Transverse colon (tissue), 4 donors: Measurements from ENCODE around the gene HNRNPR. TPM values are rescaled to one million over a fixed set of nuclear protein-coding genes. Genes with fewer than 3 reads are reported as not detected.
"Not testable (repeated sequence)": the region's sequence is repeated elsewhere in the genome, so short reads cannot be mapped to it uniquely, and the experiment has no call there.

Source experiments
- DNase-seq: peaks from one replicate; pipeline ENCODE4 v3.0.0-alpha.2; 2019
- H3K27ac ChIP-seq, 4 donors: fragments of 200-600 bp; sonication (generic); 2 replicates each; pipeline ENCODE4 v1.5.1; 2016 to 2018; ENCODE audit warnings: inconsistent platforms in 4 of 4
- H3K27me3 ChIP-seq: fragments of 200-600 bp; sonication (generic); 2 replicates; pipeline ENCODE4 v1.5.1; 2017; ENCODE audit warnings: inconsistent platforms
- H3K36me3 ChIP-seq, 4 donors: fragments of 200-600 bp; sonication (generic); 2 replicates each; pipeline ENCODE4 v1.5.1; 2017 to 2019; ENCODE audit warnings: inconsistent platforms in 4 of 4
- H3K4me1 ChIP-seq, 4 donors: fragments of 200-600 bp; sonication (generic); 2 replicates each; pipeline ENCODE4 v1.5.1; 2017 to 2020; ENCODE audit warnings: inconsistent platforms in 4 of 4
- H3K4me3 ChIP-seq, 4 donors: fragments of 200-600 bp; sonication (generic); 1 replicate in 1 of 4; 2 replicates in 3 of 4; pipeline versions ENCODE4 v1.5.1 to v1.6.1; 2017 to 2019; ENCODE audit warnings: inconsistent platforms in 4 of 4
- H3K9me3 ChIP-seq, 2 donors: fragments of 200-600 bp; sonication (generic); 2 replicates each; pipeline ENCODE4 v1.5.1; 2017 to 2019; ENCODE audit warnings: inconsistent platforms in 2 of 2
- CTCF ChIP-seq, 5 experiments: fragments of 200-600 bp in 3 of 5; fragments of 450-650 bp in 2 of 5; sonication (generic) in 3 of 5; IDR thresholded peaks; 1 replicate in 2 of 5; 2 replicates in 3 of 5; pipeline ENCODE4 v1.5.1; 2016 to 2017; ENCODE audit warnings: antibody characterized with exemption in 5 of 5, inconsistent platforms in 3 of 5, mild to moderate bottlenecking in 2 of 5, moderate library complexity in 1 of 5
- EP300 ChIP-seq: sonication (generic); formaldehyde crosslinking; IDR thresholded peaks from one replicate; pipeline ENCODE4 v1.6.1; 2017; ENCODE audit warnings: antibody characterized with exemption, low read depth
- POLR2A ChIP-seq: fragments of 450-650 bp; IDR thresholded peaks from one replicate; pipeline ENCODE4 v1.6.1; 2016; ENCODE audit warnings: antibody characterized with exemption, mild to moderate bottlenecking, moderate library complexity
- POLR2AphosphoS5 ChIP-seq, 3 donors: sonication (generic); formaldehyde crosslinking; IDR thresholded peaks; one replicate each; pipeline ENCODE4 v1.6.1; 2016; ENCODE audit warnings: antibody characterized with exemption in 3 of 3
- WGBS, 2 donors: methylation state at CpG; one replicate each; pipeline ENCODE4 v1.1.5; 2018; ENCODE audit warnings: low coverage in 1 of 2; 5-methylcytosine and 5-hydroxymethylcytosine counted together
- in situ Hi-C, 4 donors: fragments of 200-750 bp; cut with MboI; loops; one replicate each; pipeline versions ENCODE4 v1.15.0 to v1.15.1; 2017; ENCODE audit warnings: low sequenced_read_pairs in 3 of 4, low pct_ligation_motif_present in 1 of 4, low pct_unique_long_range_greater_than_20kb in 1 of 4
- intact Hi-C: fragments of 100-400 bp; cut with DNase I; formaldehyde crosslinking; loops from one replicate; pipeline ENCODE4 v1.15.1; 2023; ENCODE audit warnings: low total_unique reads
- total RNA-seq, 4 donors: library from RNA; depleted of rRNA; stranded (reverse); fragments of >200 nt; gene quantifications; one replicate each; pipeline ENCODE4 v1.1.0, GENCODE V29; 2016

Gene HNRNPR
- total RNA-seq, 4 donors from 2014 or later, result 13.5 to 120 (median 60.8) TPM

- peaks cover 0 to 72% (median 16%) of the 10 kb centered on the region in 4 donors for H3K36me3 ChIP-seq
- H3K4me1 ChIP-seq, result no peaks in the 10 kb centered on the region
- no peaks in the 10 kb centered on the region for H3K9me3 ChIP-seq
- DNase-seq, result no peak
- intact Hi-C loops (no loop called here), in situ Hi-C loops (no loop called here)
- WGBS, 2 donors, result 83 to 88% methylated on average over 2 of the region's 2 CpGs
- H3K27ac ChIP-seq, result no peak overlapping the region
- TF ChIP-seq CTCF (IDR thresholded peaks at IDR 0.05), result no peak
- no peak for TF ChIP-seq POLR2AphosphoS5 (IDR thresholded peaks at IDR 0.05)
- no peak for TF ChIP-seq POLR2A
- TF ChIP-seq EP300, result no peak
- no peaks in the 10 kb centered on the region for H3K27me3 ChIP-seq
- H3K4me3 ChIP-seq, result no peak overlapping the region
Observed at GRCh38 chr1:23325393-23325792, 18.7 kb downstream of the HNRNPR start.

- TF ChIP-seq CTCF (IDR thresholded peaks at IDR 0.05) (no peak), POLR2A (no peak), EP300 (no peak), POLR2AphosphoS5 (IDR thresholded peaks at IDR 0.05) (no peak)
- no peaks in the 10 kb centered on the region for H3K4me1 ChIP-seq
- peaks cover 0 to 68% (median 24%) of the 10 kb centered on the region in 4 donors for H3K36me3 ChIP-seq
Observed at GRCh38 chr1:23322770-23323169, 21.3 kb downstream of the HNRNPR start.

GRCh38 chr1:23310280-23310679, 33.8 kb downstream of the HNRNPR start:
- H3K27ac ChIP-seq, H3K9me3 ChIP-seq, DNase-seq, intact Hi-C loops, H3K4me3 ChIP-seq, H3K4me1 ChIP-seq, in situ Hi-C loops, H3K27me3 ChIP-seq: not testable (repeated sequence)
- 83 to 95% methylated on average over 2 to 7 of the region's 7 CpGs for WGBS, 2 donors
- H3K36me3 ChIP-seq, result peaks cover 0 to 48% (median 13%) of the 10 kb centered on the region in 4 donors

More at GRCh38 chr1:23322770-23323169, 21.3 kb downstream of the HNRNPR start:
- 34 to 55% methylated on average over 1 of the region's 1 CpG for WGBS, 2 donors
- in situ Hi-C loops (no loop called here), intact Hi-C loops (no loop called here)
- Histone ChIP-seq H3K4me3 (no peak overlapping the region), H3K9me3 (no peaks in the 10 kb centered on the region), H3K27ac (no peak overlapping the region), H3K27me3 (no peaks in the 10 kb centered on the region)
- DNase-seq, result no peak

GRCh38 chr1:23304140-23304620, 39.9 kb downstream of the HNRNPR start:
- no peaks in the 10 kb centered on the region for H3K27me3 ChIP-seq
- H3K9me3 ChIP-seq, result no peaks in the 10 kb centered on the region
- intact Hi-C loops, result no loop called here
- TF ChIP-seq CTCF (IDR thresholded peaks at IDR 0.05) (no peak), POLR2AphosphoS5 (IDR thresholded peaks at IDR 0.05) (no peak)
- H3K27ac ChIP-seq, result no peak overlapping the region
- H3K36me3 ChIP-seq, result peaks cover 0 to 27% (median 1%) of the 10 kb centered on the region in 4 donors
- in situ Hi-C loops, result no loop called here
- H3K4me1 ChIP-seq, result peaks cover 0 to 3% (median 0%) of the 10 kb centered on the region in 4 donors
- no peak overlapping the region for H3K4me3 ChIP-seq
- WGBS, 2 donors, result 40 to 55% methylated on average over 1 to 4 of the region's 4 CpGs
- DNase-seq, result no peak

- H3K36me3 ChIP-seq, result peaks cover 0 to 27% (median 1%) of the 10 kb centered on the region in 4 donors
- DNase-seq, result no peak
- no peaks in the 10 kb centered on the region for H3K27me3 ChIP-seq
- no peaks in the 10 kb centered on the region for H3K9me3 ChIP-seq
- H3K4me3 ChIP-seq, result no peak overlapping the region
- 49 to 55% methylated on average over 2 of the region's 2 CpGs for WGBS, 2 donors
- in situ Hi-C loops (no loop called here), intact Hi-C loops (no loop called here)
- no peak overlapping the region for H3K27ac ChIP-seq
- peaks cover 0 to 3% (median 0%) of the 10 kb centered on the region in 4 donors for H3K4me1 ChIP-seq
- no peak for TF ChIP-seq POLR2A
- no peak for TF ChIP-seq EP300
- no peak for TF ChIP-seq POLR2AphosphoS5 (IDR thresholded peaks at IDR 0.05)
Observed at GRCh38 chr1:23303524-23303923, 40.6 kb downstream of the HNRNPR start.
